Liver (tissue), 9 donors: ENCODE results near the gene PTPRQ. TPM values are rescaled to one million over a fixed set of nuclear protein-coding genes. Genes with fewer than 3 reads are reported as not detected.

Experiments
- DNase-seq: peaks from one replicate; pipeline ENCODE4 v3.0.0-alpha.2; 2017; ENCODE audit warnings: low spot score
- H3K27ac ChIP-seq, 2 donors: one replicate each; pipeline ENCODE4 v1.7.0; 2013; ENCODE audit warnings: inconsistent platforms in 2 of 2, low read length in 2 of 2, control low read depth in 1 of 2, low read depth in 1 of 2, mild to moderate bottlenecking in 1 of 2
- H3K27me3 ChIP-seq, 4 donors: one replicate each; pipeline versions ENCODE4 v1.6.1 to v1.7.0; 2013; ENCODE audit warnings: low read length in 3 of 4, inconsistent platforms in 1 of 4, mild to moderate bottlenecking in 1 of 4, moderate library complexity in 1 of 4; ENCODE audit not compliant: control insufficient read depth in 4 of 4, insufficient read depth in 4 of 4
- H3K36me3 ChIP-seq, 4 donors: one replicate each; pipeline versions ENCODE4 v1.6.1 to v1.7.0; 2013; ENCODE audit warnings: low read length in 3 of 4, mild to moderate bottlenecking in 3 of 4, low read depth in 1 of 4, moderate library complexity in 1 of 4; ENCODE audit not compliant: control insufficient read depth in 4 of 4, insufficient read depth in 3 of 4
- H3K4me1 ChIP-seq, 4 donors: one replicate each; pipeline versions ENCODE4 v1.6.1 to v1.7.0; 2013; ENCODE audit warnings: low read length in 3 of 4, mild to moderate bottlenecking in 3 of 4, moderate library complexity in 1 of 4; ENCODE audit not compliant: control insufficient read depth in 4 of 4, insufficient read depth in 4 of 4
- H3K4me3 ChIP-seq, 3 donors: one replicate each; pipeline versions ENCODE4 v1.6.1 to v1.7.0; 2013; ENCODE audit warnings: low read length in 3 of 3, control low read depth in 1 of 3, low read depth in 1 of 3, mild to moderate bottlenecking in 1 of 3
- H3K9ac ChIP-seq, 2 donors: one replicate each; pipeline ENCODE4 v1.7.0; 2013; ENCODE audit warnings: low read length in 2 of 2, mild to moderate bottlenecking in 2 of 2, moderate library complexity in 2 of 2, control low read depth in 1 of 2, low read depth in 1 of 2
- H3K9me3 ChIP-seq, 4 donors: one replicate each; pipeline versions ENCODE4 v1.6.1 to v1.7.0; 2013; ENCODE audit warnings: low read length in 3 of 4; ENCODE audit not compliant: control insufficient read depth in 4 of 4
- EGR1 ChIP-seq, 2 donors: IDR thresholded peaks; 2 replicates each; pipeline ENCODE4 v1.6.1; 2016 to 2018; ENCODE audit warnings: antibody characterized with exemption in 2 of 2, low read depth in 2 of 2
- GABPA ChIP-seq, 2 donors: IDR thresholded peaks in 1 of 2; conservative IDR thresholded peaks in 1 of 2; 2 replicates each; pipeline ENCODE4 v1.6.1; 2016; ENCODE audit warnings: antibody characterized with exemption in 2 of 2, mild to moderate bottlenecking in 1 of 2, moderate library complexity in 1 of 2
- HNF4A ChIP-seq, 2 donors: conservative IDR thresholded peaks; 2 replicates each; pipeline ENCODE4 v1.6.1; 2016; ENCODE audit warnings: antibody characterized with exemption in 2 of 2, mild to moderate bottlenecking in 2 of 2
- HNF4G ChIP-seq: IDR thresholded peaks from 2 replicates; pipeline ENCODE4 v1.6.1; 2016; ENCODE audit warnings: antibody characterized with exemption
- JUND ChIP-seq, 2 donors: IDR thresholded peaks; 2 replicates each; pipeline ENCODE4 v1.6.1; 2016; ENCODE audit warnings: antibody characterized with exemption in 2 of 2
- RAD21 ChIP-seq, 2 donors: IDR thresholded peaks; 2 replicates each; pipeline ENCODE4 v1.6.1; 2016; ENCODE audit warnings: antibody characterized with exemption in 2 of 2, mild to moderate bottlenecking in 2 of 2
- RXRA ChIP-seq, 2 donors: IDR thresholded peaks; 2 replicates each; pipeline ENCODE4 v1.6.1; 2017 to 2018; ENCODE audit warnings: antibody characterized with exemption in 2 of 2, mild to moderate bottlenecking in 1 of 2
- TAF1 ChIP-seq: conservative IDR thresholded peaks from 2 replicates; pipeline ENCODE4 v1.6.1; 2016; ENCODE audit warnings: antibody characterized with exemption, mild to moderate bottlenecking
- YY1 ChIP-seq: IDR thresholded peaks from 2 replicates; pipeline ENCODE4 v1.6.1; 2016; ENCODE audit warnings: antibody characterized with exemption, mild to moderate bottlenecking
- WGBS: extraction: QIAGEN DNeasy Blood & Tissue Kit; methylation state at CpG from one replicate; pipeline ENCODE4 v1.1.7; 2013; 5-methylcytosine and 5-hydroxymethylcytosine counted together
- polyA plus RNA-seq, 2 donors: library from polyadenylated mRNA; stranded (reverse) in 1 of 2; unstranded in 1 of 2; fragments of 200-250 nt in 1 of 2; fragments of >200 nt in 1 of 2; fragmentation: Nextera tagmentation in 1 of 2; extraction: Ambion mirVana in 1 of 2; gene quantifications; one replicate each; pipeline versions ENCODE4 v1.2.1 to v1.2.3, GENCODE V29; 2013 to 2015
- total RNA-seq, 2 donors: library from RNA; depleted of rRNA; stranded (reverse); fragments of >200 nt; gene quantifications; one replicate each; pipeline ENCODE4 v1.2.3, GENCODE V29; 2014
- TF ChIP-seq, protein P1 (sequence below): IDR thresholded peaks from 2 replicates; pipeline ENCODE4 v1.6.1; 2016; ENCODE audit warnings: antibody characterized with exemption
- TF ChIP-seq, protein P2 (sequence below): IDR thresholded peaks from 2 replicates; pipeline ENCODE4 v1.6.1; 2016; ENCODE audit warnings: antibody characterized with exemption
- TF ChIP-seq, protein P3 (sequence below): IDR thresholded peaks from 2 replicates; pipeline ENCODE4 v1.6.1; 2016; ENCODE audit warnings: antibody characterized with exemption
- TF ChIP-seq, protein P4 (sequence below): fragments of 150-350 bp; IDR thresholded peaks from 2 replicates; pipeline ENCODE4 v1.5.1; 2017; ENCODE audit warnings: improper control_type of control experiment, low read depth, low read length; ENCODE audit not compliant: missing input control
- TF ChIP-seq, protein P5 (sequence below): IDR thresholded peaks from 2 replicates; pipeline ENCODE4 v1.6.1; 2016; ENCODE audit warnings: antibody characterized with exemption, mild to moderate bottlenecking
- donor health status: healthy.
- donor health status: healthy.
- donor health status: healthy.
- donor health status: healthy.
- donor health status: healthy.

PTPRQ gene
- total and polyA plus RNA-seq, 4 donors: 0.02 to 0.08 (median 0.04) TPM

DNA sequence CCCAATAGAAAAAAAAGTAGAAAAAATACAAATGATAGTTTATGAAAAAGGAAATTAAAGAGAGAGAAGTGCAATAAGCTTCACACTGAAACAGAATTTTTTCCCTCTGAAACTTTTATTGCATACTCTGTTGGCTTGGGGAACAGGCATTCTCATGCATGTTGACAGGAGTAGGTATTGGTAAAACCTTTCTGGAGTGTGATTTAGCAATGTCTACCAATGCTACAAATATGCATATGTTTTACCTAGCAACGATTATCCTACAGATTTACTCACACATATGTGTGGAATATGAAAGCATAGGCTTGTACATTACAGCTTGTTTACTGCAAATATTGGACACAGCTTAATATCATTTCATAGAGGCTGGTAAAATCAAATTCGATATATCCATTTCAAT is 137.7 kb downstream of the PTPRQ start:
- Histone ChIP-seq H3K9me3 (no peaks in the 10 kb centered on the region), H3K27ac (no peak overlapping the region), H3K9ac (no peak overlapping the region), H3K27me3 (no peaks in the 10 kb centered on the region), H3K4me1 (no peaks in the 10 kb centered on the region), H3K4me3 (no peak overlapping the region), H3K36me3 (no peaks in the 10 kb centered on the region)
- TF ChIP-seq, protein P1, sequence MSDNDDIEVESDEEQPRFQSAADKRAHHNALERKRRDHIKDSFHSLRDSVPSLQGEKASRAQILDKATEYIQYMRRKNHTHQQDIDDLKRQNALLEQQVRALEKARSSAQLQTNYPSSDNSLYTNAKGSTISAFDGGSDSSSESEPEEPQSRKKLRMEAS: no peak
- TF ChIP-seq, protein P2, sequence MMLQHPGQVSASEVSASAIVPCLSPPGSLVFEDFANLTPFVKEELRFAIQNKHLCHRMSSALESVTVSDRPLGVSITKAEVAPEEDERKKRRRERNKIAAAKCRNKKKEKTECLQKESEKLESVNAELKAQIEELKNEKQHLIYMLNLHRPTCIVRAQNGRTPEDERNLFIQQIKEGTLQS: no peak
- TF ChIP-seq, protein P3, sequence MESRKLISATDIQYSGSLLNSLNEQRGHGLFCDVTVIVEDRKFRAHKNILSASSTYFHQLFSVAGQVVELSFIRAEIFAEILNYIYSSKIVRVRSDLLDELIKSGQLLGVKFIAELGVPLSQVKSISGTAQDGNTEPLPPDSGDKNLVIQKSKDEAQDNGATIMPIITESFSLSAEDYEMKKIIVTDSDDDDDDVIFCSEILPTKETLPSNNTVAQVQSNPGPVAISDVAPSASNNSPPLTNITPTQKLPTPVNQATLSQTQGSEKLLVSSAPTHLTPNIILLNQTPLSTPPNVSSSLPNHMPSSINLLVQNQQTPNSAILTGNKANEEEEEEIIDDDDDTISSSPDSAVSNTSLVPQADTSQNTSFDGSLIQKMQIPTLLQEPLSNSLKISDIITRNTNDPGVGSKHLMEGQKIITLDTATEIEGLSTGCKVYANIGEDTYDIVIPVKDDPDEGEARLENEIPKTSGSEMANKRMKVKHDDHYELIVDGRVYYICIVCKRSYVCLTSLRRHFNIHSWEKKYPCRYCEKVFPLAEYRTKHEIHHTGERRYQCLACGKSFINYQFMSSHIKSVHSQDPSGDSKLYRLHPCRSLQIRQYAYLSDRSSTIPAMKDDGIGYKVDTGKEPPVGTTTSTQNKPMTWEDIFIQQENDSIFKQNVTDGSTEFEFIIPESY: no peak
- no peak for TF ChIP-seq HNF4G
- no peak for TF ChIP-seq GABPA (IDR thresholded peaks at IDR 0.05 in 1 of 2, conservative IDR thresholded peaks at IDR 0.05 in 1 of 2)
- no peak for TF ChIP-seq HNF4A (conservative IDR thresholded peaks at IDR 0.05)
- TF ChIP-seq RAD21 (IDR thresholded peaks at IDR 0.05): no peak
- TF ChIP-seq EGR1 (IDR thresholded peaks at IDR 0.05; ENCODE audit: low read depth in 2 of 2): no peak
- WGBS: 55% methylated on average over 2 of the region's 2 CpGs
- DNase-seq: no peak

DNA sequence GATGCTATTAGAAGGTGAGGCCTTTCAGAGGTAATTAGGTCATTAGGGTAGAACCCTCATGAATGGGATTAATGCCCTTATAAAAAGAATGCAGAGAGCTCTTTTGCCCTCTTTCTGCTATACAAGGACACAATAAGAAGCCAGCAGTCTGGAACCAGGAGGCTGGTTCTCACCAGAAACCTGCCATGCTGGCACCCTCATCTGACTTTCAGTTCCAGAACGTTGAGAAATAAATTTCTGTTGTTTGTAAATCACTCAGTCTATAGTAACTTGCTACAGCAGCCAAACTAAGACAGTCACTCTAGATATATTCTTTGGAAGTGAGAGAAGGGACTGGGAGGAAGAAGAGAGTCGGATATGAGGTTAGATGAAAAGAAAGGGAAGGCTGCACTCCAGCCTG is 138.4 kb downstream of the PTPRQ start:
- H3K9me3 ChIP-seq: no peaks in the 10 kb centered on the region
- DNase-seq: no peak
- WGBS: 54% methylated on average over 2 of the region's 2 CpGs
- no peak for TF ChIP-seq TAF1
- no peak for TF ChIP-seq HNF4A (conservative IDR thresholded peaks at IDR 0.05)
- TF ChIP-seq, protein P1: no peak
- TF ChIP-seq, protein P4, sequence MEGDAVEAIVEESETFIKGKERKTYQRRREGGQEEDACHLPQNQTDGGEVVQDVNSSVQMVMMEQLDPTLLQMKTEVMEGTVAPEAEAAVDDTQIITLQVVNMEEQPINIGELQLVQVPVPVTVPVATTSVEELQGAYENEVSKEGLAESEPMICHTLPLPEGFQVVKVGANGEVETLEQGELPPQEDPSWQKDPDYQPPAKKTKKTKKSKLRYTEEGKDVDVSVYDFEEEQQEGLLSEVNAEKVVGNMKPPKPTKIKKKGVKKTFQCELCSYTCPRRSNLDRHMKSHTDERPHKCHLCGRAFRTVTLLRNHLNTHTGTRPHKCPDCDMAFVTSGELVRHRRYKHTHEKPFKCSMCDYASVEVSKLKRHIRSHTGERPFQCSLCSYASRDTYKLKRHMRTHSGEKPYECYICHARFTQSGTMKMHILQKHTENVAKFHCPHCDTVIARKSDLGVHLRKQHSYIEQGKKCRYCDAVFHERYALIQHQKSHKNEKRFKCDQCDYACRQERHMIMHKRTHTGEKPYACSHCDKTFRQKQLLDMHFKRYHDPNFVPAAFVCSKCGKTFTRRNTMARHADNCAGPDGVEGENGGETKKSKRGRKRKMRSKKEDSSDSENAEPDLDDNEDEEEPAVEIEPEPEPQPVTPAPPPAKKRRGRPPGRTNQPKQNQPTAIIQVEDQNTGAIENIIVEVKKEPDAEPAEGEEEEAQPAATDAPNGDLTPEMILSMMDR: no peak
- no peak for TF ChIP-seq RXRA (IDR thresholded peaks at IDR 0.05)
- no peak for TF ChIP-seq JUND (IDR thresholded peaks at IDR 0.05)
- TF ChIP-seq, protein P5, sequence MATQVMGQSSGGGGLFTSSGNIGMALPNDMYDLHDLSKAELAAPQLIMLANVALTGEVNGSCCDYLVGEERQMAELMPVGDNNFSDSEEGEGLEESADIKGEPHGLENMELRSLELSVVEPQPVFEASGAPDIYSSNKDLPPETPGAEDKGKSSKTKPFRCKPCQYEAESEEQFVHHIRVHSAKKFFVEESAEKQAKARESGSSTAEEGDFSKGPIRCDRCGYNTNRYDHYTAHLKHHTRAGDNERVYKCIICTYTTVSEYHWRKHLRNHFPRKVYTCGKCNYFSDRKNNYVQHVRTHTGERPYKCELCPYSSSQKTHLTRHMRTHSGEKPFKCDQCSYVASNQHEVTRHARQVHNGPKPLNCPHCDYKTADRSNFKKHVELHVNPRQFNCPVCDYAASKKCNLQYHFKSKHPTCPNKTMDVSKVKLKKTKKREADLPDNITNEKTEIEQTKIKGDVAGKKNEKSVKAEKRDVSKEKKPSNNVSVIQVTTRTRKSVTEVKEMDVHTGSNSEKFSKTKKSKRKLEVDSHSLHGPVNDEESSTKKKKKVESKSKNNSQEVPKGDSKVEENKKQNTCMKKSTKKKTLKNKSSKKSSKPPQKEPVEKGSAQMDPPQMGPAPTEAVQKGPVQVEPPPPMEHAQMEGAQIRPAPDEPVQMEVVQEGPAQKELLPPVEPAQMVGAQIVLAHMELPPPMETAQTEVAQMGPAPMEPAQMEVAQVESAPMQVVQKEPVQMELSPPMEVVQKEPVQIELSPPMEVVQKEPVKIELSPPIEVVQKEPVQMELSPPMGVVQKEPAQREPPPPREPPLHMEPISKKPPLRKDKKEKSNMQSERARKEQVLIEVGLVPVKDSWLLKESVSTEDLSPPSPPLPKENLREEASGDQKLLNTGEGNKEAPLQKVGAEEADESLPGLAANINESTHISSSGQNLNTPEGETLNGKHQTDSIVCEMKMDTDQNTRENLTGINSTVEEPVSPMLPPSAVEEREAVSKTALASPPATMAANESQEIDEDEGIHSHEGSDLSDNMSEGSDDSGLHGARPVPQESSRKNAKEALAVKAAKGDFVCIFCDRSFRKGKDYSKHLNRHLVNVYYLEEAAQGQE: no peak
- TF ChIP-seq YY1: no peak
- no peak for TF ChIP-seq GABPA (IDR thresholded peaks at IDR 0.05 in 1 of 2, conservative IDR thresholded peaks at IDR 0.05 in 1 of 2)
- TF ChIP-seq RAD21 (IDR thresholded peaks at IDR 0.05): no peak
- TF ChIP-seq, protein P2: no peak
- H3K27ac ChIP-seq: no peak overlapping the region
- H3K36me3 ChIP-seq: no peaks in the 10 kb centered on the region
- no peaks in the 10 kb centered on the region for H3K4me1 ChIP-seq
- no peak overlapping the region for H3K4me3 ChIP-seq
- H3K27me3 ChIP-seq: no peaks in the 10 kb centered on the region
- no peak overlapping the region for H3K9ac ChIP-seq
